ENCODE measurements around the gene PPP6R1. TPM values are rescaled to one million over a fixed set of nuclear protein-coding genes. Genes with fewer than 3 reads are reported as not detected.
A peak's percentile ranks its signal among the peaks of the same experiment; 100 is the strongest.

Gene PPP6R1
- total and polyA plus RNA-seq, 2 of the 13 experiments (the other 11 are each of a cell fraction or from before 2014, with no cell fraction given), result 25.8 to 54.0 TPM

GRCh38 chr19:55206664-55207500 lies 51.9 kb downstream of the PPP6R1 start:
- Histone ChIP-seq H3K9me3 (ENCODE audit: low read length) (no peaks in the 10 kb centered on the region), H3K4me1 (ENCODE audit: insufficient read depth, low read length) (peaks cover 64% of the 10 kb centered on the region), H3K4me3 (replicated peaks in 1 of 3; ENCODE audit: insufficient read depth in 1 of 3, low read depth in 2 of 3, low read length in 3 of 3) (peak overlapping the region; percentile 73 to 93 (median 82)), H3K9ac (ENCODE audit: insufficient read depth, low read depth, low read length) (peak overlapping the region; percentile 100), H2AFZ (ENCODE audit: low read length) (no peak overlapping the region), H3K27me3 (ENCODE audit: control insufficient read depth in 1 of 2, insufficient read depth in 2 of 2, low read length in 2 of 2) (no peaks in the 10 kb centered on the region; a peak in 1 of 5 replicates), H4K20me1 (ENCODE audit: insufficient read depth, low read length) (peaks cover 6% of the 10 kb centered on the region; the same call in 1 of the 2 replicates), H3K27ac (ENCODE audit: extremely low read length, insufficient read depth, low read length) (peak overlapping the region; percentile 100), H3K79me2 (ENCODE audit: insufficient read depth, low read length) (peaks cover 14% of the 10 kb centered on the region), H3K36me3 (replicated peaks in 1 of 2; ENCODE audit: control insufficient read depth in 1 of 2, insufficient read depth in 2 of 2, low read length in 2 of 2) (peaks cover 10 to 29% of the 10 kb centered on the region in 2 experiments; a peak in 4 of 5 replicates), H3K4me2 (ENCODE audit: low read depth, low read length) (peak overlapping the region; percentile 81)
- DNase-seq (ENCODE audit: low spot score), result peak; percentile 93
- ChIA-PET CTCF (ENCODE audit: low intra/inter-chr PET ratio, low total read pairs) (no interaction called here), POLR2A (interaction anchor here (0.6 to 2.2 kb wide), 31 partner anchors 9 to 934 kb away, joined by 3 to 34 read pairs (median 6); partner anchors contain the start of genes DNAAF3, FIZ1, HSPBP1 and ISOC2)
- in situ Hi-C loops (cut with HindIII; ENCODE audit: extremely low pct_ligation_motif_present, low pct_unique_long_range_greater_than_20kb), result no loop called here
- under 1% methylated on average over 19 of the region's 29 CpGs for WGBS (ENCODE audit: low lambda C conversion rate)
- TSS peak; percentile 96 for BruUV-seq (replicated peaks)
- FAIRE-seq, result peak; percentile 85
- peak; percentile 89 for ATAC-seq
- intact Hi-C loops (cut with micrococcal nuclease; ENCODE audit: unreplicated experiment), result loop anchor here (1.0 kb wide), 2 partner anchors 90 to 178 kb away; partner anchors contain the start of genes PPP1R12C and RPL28
- TF ChIP-seq CBX2 (IDR thresholded peaks at IDR 0.05; ENCODE audit: low read depth, low read length) (no peak), CBX2 (CRISPR knock-in tag; IDR thresholded peaks at IDR 0.05; ENCODE audit: low read depth) (no peak), ZNF513 (CRISPR knock-in tag; conservative IDR thresholded peaks at IDR 0.05) (no peak), ZC3H4 (CRISPR knock-in tag; IDR thresholded peaks at IDR 0.05; ENCODE audit: borderline replicate concordance) (no peak), UBTF (CRISPR knock-in tag; IDR thresholded peaks at IDR 0.05) (peak; percentile 86), EHMT2 (IDR thresholded peaks at IDR 0.05; ENCODE audit: borderline replicate concordance, low read depth, low read length) (no peak), ZNF570 (CRISPR knock-in tag; IDR thresholded peaks at IDR 0.05; ENCODE audit: borderline replicate concordance) (no peak), ISL2 (CRISPR knock-in tag; IDR thresholded peaks at IDR 0.05) (no peak; the same call in 1 of the 2 replicates)
- TF ChIP-seq, protein P1, sequence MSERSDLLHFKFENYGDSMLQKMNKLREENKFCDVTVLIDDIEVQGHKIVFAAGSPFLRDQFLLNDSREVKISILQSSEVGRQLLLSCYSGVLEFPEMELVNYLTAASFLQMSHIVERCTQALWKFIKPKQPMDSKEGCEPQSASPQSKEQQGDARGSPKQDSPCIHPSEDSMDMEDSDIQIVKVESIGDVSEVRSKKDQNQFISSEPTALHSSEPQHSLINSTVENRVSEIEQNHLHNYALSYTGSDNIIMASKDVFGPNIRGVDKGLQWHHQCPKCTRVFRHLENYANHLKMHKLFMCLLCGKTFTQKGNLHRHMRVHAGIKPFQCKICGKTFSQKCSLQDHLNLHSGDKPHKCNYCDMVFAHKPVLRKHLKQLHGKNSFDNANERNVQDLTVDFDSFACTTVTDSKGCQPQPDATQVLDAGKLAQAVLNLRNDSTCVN (CRISPR knock-in tag; IDR thresholded peaks at IDR 0.05; ENCODE audit: borderline replicate concordance), result no peak; the same call in 1 of the 2 replicates
- TF ChIP-seq, protein P2, sequence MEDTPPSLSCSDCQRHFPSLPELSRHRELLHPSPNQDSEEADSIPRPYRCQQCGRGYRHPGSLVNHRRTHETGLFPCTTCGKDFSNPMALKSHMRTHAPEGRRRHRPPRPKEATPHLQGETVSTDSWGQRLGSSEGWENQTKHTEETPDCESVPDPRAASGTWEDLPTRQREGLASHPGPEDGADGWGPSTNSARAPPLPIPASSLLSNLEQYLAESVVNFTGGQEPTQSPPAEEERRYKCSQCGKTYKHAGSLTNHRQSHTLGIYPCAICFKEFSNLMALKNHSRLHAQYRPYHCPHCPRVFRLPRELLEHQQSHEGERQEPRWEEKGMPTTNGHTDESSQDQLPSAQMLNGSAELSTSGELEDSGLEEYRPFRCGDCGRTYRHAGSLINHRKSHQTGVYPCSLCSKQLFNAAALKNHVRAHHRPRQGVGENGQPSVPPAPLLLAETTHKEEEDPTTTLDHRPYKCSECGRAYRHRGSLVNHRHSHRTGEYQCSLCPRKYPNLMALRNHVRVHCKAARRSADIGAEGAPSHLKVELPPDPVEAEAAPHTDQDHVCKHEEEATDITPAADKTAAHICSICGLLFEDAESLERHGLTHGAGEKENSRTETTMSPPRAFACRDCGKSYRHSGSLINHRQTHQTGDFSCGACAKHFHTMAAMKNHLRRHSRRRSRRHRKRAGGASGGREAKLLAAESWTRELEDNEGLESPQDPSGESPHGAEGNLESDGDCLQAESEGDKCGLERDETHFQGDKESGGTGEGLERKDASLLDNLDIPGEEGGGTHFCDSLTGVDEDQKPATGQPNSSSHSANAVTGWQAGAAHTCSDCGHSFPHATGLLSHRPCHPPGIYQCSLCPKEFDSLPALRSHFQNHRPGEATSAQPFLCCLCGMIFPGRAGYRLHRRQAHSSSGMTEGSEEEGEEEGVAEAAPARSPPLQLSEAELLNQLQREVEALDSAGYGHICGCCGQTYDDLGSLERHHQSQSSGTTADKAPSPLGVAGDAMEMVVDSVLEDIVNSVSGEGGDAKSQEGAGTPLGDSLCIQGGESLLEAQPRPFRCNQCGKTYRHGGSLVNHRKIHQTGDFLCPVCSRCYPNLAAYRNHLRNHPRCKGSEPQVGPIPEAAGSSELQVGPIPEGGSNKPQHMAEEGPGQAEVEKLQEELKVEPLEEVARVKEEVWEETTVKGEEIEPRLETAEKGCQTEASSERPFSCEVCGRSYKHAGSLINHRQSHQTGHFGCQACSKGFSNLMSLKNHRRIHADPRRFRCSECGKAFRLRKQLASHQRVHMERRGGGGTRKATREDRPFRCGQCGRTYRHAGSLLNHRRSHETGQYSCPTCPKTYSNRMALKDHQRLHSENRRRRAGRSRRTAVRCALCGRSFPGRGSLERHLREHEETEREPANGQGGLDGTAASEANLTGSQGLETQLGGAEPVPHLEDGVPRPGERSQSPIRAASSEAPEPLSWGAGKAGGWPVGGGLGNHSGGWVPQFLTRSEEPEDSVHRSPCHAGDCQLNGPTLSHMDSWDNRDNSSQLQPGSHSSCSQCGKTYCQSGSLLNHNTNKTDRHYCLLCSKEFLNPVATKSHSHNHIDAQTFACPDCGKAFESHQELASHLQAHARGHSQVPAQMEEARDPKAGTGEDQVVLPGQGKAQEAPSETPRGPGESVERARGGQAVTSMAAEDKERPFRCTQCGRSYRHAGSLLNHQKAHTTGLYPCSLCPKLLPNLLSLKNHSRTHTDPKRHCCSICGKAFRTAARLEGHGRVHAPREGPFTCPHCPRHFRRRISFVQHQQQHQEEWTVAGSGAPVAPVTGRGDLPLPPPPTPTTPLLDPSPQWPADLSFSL (CRISPR knock-in tag; IDR thresholded peaks at IDR 0.05), result peak; percentile 32; the same call in 1 of the 2 replicates
